ENCODE results near the gene GCN1.

DNA sequence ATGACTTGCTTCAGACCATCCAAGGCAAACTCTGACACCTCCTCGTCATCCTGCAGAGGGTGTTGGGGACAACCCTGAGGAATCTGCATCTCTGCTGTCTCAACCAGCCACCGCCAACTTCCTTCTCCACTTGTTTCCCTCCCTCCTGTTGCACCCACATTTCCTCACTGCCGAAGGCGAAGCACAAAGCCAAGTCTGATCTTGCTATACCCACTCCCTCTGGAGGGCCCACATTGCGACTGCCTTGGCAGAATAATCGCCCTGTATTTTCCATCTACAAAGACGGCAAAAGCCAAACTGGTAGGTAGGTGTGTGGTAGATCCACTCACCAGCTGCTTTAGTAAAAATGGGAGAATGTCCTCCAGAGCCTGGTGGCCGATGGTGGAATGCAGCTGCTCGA, 56.1 kb downstream of the GCN1 start:
- TF ChIP-seq CTCF (IDR thresholded peaks at IDR 0.05; ENCODE audit: insufficient read depth, low read depth, low read length), result no peak
- TF ChIP-seq EZH2 (IDR thresholded peaks at IDR 0.05; ENCODE audit: insufficient read depth, low read length), result no peak
